Breast epithelium (tissue), 3 donors: Measurements from ENCODE around the gene CNTRL.

Source experiments
- POLR2A ChIP-seq: fragments of 450-650 bp; IDR thresholded peaks from one replicate; pipeline ENCODE4 v1.6.1; 2016; ENCODE audit warnings: antibody characterized with exemption, mild to moderate bottlenecking, moderate library complexity
- POLR2AphosphoS5 ChIP-seq, 3 donors: sonication (generic); formaldehyde crosslinking; IDR thresholded peaks; one replicate each; pipeline ENCODE4 v1.6.1; 2017; ENCODE audit warnings: antibody characterized with exemption in 3 of 3

GRCh38 chr9:121118266-121118665 lies 43.5 kb downstream of the CNTRL start:
- TF ChIP-seq POLR2AphosphoS5 (IDR thresholded peaks at IDR 0.05) (no peak), POLR2A (no peak)
